ENCODE data around the gene ALPL. TPM values are rescaled to one million over a fixed set of nuclear protein-coding genes. Genes with fewer than 3 reads are reported as not detected.

ALPL gene
- total and polyA plus RNA-seq, 9 of the 15 experiments (the other 6 are each of a cell fraction or from before 2014, with no cell fraction given) = 0.04 to 0.38 (median 0.18) TPM; not detected in 4

DNA sequence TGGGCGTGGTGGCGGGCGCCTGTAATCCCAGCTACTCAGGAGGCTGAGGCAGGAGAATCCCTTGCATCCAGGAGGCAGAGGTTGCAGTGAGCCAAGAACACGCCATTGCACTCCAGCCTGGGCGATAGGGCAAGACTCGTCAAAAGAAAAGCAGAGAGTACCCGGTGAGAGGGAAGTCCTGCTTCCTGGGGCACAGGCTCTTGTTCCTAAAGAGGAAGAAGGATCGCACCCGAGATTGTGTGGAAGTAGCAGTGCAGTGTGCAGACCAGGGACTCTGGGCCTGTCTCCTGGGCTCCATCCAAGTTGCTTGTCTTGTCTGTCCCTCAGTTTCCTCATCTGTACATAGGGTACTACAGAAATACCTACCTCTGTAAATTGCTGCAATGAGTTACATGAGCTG, 39.6 kb upstream of the ALPL start:
- CTCF ChIA-PET (ENCODE audit: low intra/inter-chr PET ratio) = interaction anchor here (1.8 kb wide), 1 partner anchor 99 kb away, joined by 13 read pairs; no protein-coding TSS in a partner anchor
- H3K27me3 ChIP-seq (ENCODE audit: control insufficient read depth in 2 of 2, insufficient read depth in 2 of 2, low read length in 2 of 2) = peaks cover 2 to 21% of the 10 kb centered on the region in 2 experiments; a peak in 2 of 5 replicates
- no peaks in the 10 kb centered on the region for H4K20me1 ChIP-seq (replicated peaks; ENCODE audit: control insufficient read depth, insufficient read depth, low read length)
- ATAC-seq (no peak), DNase-seq (ENCODE audit: extremely low read depth in 1 of 4, low spot score in 3 of 4) (no peak), FAIRE-seq (no peak)
- no peak overlapping the region for H3K4me2 ChIP-seq (ENCODE audit: insufficient read depth, low read length)
- no peak overlapping the region for H3K27ac ChIP-seq (ENCODE audit: extremely low read depth, low read depth, low read length)
- H3K79me2 ChIP-seq (ENCODE audit: control insufficient read depth, insufficient read depth, low read length) = no peaks in the 10 kb centered on the region
- no peak overlapping the region for H2AFZ ChIP-seq (ENCODE audit: low read depth, low read length)
- no peaks in the 10 kb centered on the region for H3K36me3 ChIP-seq (ENCODE audit: control insufficient read depth, insufficient read depth, low read length)
- H3K9ac ChIP-seq (ENCODE audit: insufficient read depth in 1 of 2, low read depth in 2 of 2, low read length in 2 of 2) = no peak overlapping the region
- POLR2A ChIA-PET = interaction anchor here (0.6 to 1.7 kb wide), 3 partner anchors 11 to 280 kb away, joined by 3 to 5 read pairs (median 4); no protein-coding TSS in a partner anchor
- no TSS peak for BruUV-seq (replicated peaks)
- in situ Hi-C loops (cut with MboI) (no loop called here), intact Hi-C loops (cut with micrococcal nuclease) (no loop called here)
- H3K4me1 ChIP-seq (replicated peaks in 1 of 2; ENCODE audit: control insufficient read depth in 2 of 2, insufficient read depth in 2 of 2, low read length in 2 of 2) = no peaks in the 10 kb centered on the region
- no peak overlapping the region for H3K4me3 ChIP-seq
- WGBS (ENCODE audit: insufficient coverage, low coverage, missing lambda C conversion rate) = 60% methylated on average over 9 of the region's 9 CpGs
- H3K9me3 ChIP-seq (replicated peaks; ENCODE audit: control insufficient read depth, insufficient read depth, low read depth, low read length) = no peaks in the 10 kb centered on the region
- no peaks in the 10 kb centered on the region for H3K9me1 ChIP-seq (ENCODE audit: control insufficient read depth, insufficient read depth, low read length)
- TF ChIP-seq SOX6 (IDR thresholded peaks at IDR 0.05) (no peak), CBX5 (IDR thresholded peaks at IDR 0.05; ENCODE audit: borderline replicate concordance, low read depth) (no peak), PRPF4 (IDR thresholded peaks at IDR 0.05; ENCODE audit: insufficient read depth, low read depth, low read length, poor library complexity, severe bottlenecking) (no peak), L3MBTL2 (IDR thresholded peaks at IDR 0.05) (no peak), ZNF445 (CRISPR knock-in tag; IDR thresholded peaks at IDR 0.05; ENCODE audit: low read depth) (no peak), RCOR1 (IDR thresholded peaks at IDR 0.05; ENCODE audit: borderline replicate concordance in 1 of 2, low read depth in 2 of 2, low read length in 2 of 2) (no peak), ETV1 (tag; conservative IDR thresholded peaks at IDR 0.05; ENCODE audit: low read depth) (no peak), TEAD2 (tag; IDR thresholded peaks at IDR 0.05) (no peak), ZNF143 (CRISPR knock-in tag; IDR thresholded peaks at IDR 0.05) (no peak)
- TF ChIP-seq, protein P1, sequence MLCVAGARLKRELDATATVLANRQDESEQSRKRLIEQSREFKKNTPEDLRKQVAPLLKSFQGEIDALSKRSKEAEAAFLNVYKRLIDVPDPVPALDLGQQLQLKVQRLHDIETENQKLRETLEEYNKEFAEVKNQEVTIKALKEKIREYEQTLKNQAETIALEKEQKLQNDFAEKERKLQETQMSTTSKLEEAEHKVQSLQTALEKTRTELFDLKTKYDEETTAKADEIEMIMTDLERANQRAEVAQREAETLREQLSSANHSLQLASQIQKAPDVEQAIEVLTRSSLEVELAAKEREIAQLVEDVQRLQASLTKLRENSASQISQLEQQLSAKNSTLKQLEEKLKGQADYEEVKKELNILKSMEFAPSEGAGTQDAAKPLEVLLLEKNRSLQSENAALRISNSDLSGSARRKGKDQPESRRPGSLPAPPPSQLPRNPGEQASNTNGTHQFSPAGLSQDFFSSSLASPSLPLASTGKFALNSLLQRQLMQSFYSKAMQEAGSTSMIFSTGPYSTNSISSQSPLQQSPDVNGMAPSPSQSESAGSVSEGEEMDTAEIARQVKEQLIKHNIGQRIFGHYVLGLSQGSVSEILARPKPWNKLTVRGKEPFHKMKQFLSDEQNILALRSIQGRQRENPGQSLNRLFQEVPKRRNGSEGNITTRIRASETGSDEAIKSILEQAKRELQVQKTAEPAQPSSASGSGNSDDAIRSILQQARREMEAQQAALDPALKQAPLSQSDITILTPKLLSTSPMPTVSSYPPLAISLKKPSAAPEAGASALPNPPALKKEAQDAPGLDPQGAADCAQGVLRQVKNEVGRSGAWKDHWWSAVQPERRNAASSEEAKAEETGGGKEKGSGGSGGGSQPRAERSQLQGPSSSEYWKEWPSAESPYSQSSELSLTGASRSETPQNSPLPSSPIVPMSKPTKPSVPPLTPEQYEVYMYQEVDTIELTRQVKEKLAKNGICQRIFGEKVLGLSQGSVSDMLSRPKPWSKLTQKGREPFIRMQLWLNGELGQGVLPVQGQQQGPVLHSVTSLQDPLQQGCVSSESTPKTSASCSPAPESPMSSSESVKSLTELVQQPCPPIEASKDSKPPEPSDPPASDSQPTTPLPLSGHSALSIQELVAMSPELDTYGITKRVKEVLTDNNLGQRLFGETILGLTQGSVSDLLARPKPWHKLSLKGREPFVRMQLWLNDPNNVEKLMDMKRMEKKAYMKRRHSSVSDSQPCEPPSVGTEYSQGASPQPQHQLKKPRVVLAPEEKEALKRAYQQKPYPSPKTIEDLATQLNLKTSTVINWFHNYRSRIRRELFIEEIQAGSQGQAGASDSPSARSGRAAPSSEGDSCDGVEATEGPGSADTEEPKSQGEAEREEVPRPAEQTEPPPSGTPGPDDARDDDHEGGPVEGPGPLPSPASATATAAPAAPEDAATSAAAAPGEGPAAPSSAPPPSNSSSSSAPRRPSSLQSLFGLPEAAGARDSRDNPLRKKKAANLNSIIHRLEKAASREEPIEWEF (CRISPR knock-in tag; IDR thresholded peaks at IDR 0.05) = no peak
- TF ChIP-seq, protein P2, sequence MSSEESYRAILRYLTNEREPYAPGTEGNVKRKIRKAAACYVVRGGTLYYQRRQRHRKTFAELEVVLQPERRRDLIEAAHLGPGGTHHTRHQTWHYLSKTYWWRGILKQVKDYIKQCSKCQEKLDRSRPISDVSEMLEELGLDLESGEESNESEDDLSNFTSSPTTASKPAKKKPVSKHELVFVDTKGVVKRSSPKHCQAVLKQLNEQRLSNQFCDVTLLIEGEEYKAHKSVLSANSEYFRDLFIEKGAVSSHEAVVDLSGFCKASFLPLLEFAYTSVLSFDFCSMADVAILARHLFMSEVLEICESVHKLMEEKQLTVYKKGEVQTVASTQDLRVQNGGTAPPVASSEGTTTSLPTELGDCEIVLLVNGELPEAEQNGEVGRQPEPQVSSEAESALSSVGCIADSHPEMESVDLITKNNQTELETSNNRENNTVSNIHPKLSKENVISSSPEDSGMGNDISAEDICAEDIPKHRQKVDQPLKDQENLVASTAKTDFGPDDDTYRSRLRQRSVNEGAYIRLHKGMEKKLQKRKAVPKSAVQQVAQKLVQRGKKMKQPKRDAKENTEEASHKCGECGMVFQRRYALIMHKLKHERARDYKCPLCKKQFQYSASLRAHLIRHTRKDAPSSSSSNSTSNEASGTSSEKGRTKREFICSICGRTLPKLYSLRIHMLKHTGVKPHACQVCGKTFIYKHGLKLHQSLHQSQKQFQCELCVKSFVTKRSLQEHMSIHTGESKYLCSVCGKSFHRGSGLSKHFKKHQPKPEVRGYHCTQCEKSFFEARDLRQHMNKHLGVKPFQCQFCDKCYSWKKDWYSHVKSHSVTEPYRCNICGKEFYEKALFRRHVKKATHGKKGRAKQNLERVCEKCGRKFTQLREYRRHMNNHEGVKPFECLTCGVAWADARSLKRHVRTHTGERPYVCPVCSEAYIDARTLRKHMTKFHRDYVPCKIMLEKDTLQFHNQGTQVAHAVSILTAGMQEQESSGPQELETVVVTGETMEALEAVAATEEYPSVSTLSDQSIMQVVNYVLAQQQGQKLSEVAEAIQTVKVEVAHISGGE (CRISPR knock-in tag; IDR thresholded peaks at IDR 0.05) = no peak
